NCI-H2107 (cell line): ENCODE measurements around the gene MARK1.
"Not testable (repeated sequence)": the region's sequence is repeated elsewhere in the genome, so short reads cannot be mapped to it uniquely, and the experiment has no call there.

Experiments used
- DNase-seq: peaks from one replicate; lab custom pipeline; 2025; lab: John Stamatoyannopoulos, UW

Gene MARK1

GRCh38 chr1:220528679-220529501 is 954 bp downstream of the MARK1 start:
- no peak for DNase-seq

- no peak for DNase-seq
Observed at GRCh38 chr1:220529521-220530020, 1.6 kb downstream of the MARK1 start.

- no peak for DNase-seq
Observed at GRCh38 chr1:220533504-220534109, 5.7 kb downstream of the MARK1 start.

GRCh38 chr1:220544901-220545303 is 17.0 kb downstream of the MARK1 start:
- no peak for DNase-seq

- no peak for DNase-seq
Observed at GRCh38 chr1:220550811-220551399, 23.0 kb downstream of the MARK1 start.

GRCh38 chr1:220551718-220552117 is 23.8 kb downstream of the MARK1 start:
- no peak for DNase-seq

- no peak for DNase-seq
Observed at GRCh38 chr1:220552672-220553260, 24.8 kb downstream of the MARK1 start.

- DNase-seq: no peak
Observed at GRCh38 chr1:220556641-220557040, 28.7 kb downstream of the MARK1 start.

GRCh38 chr1:220563564-220563963 is 35.6 kb downstream of the MARK1 start:
- no peak for DNase-seq

GRCh38 chr1:220564216-220564615 is 36.3 kb downstream of the MARK1 start:
- DNase-seq: no peak

- DNase-seq: no peak
Observed at GRCh38 chr1:220565670-220566069, 37.7 kb downstream of the MARK1 start.

- no peak for DNase-seq
Observed at GRCh38 chr1:220566869-220567268, 38.9 kb downstream of the MARK1 start.

GRCh38 chr1:220572416-220572815 is 44.5 kb downstream of the MARK1 start:
- DNase-seq: no peak

GRCh38 chr1:220573836-220574235 is 45.9 kb downstream of the MARK1 start:
- no peak for DNase-seq

GRCh38 chr1:220575718-220576497 is 48.0 kb downstream of the MARK1 start:
- no peak for DNase-seq

- no peak for DNase-seq
Observed at GRCh38 chr1:220577926-220578325, 50.0 kb downstream of the MARK1 start.

- no peak for DNase-seq
Observed at GRCh38 chr1:220579317-220579716, 51.4 kb downstream of the MARK1 start.

- DNase-seq: no peak
Observed at GRCh38 chr1:220592714-220593113, 64.8 kb downstream of the MARK1 start.

- no peak for DNase-seq
Observed at GRCh38 chr1:220594356-220594755, 66.4 kb downstream of the MARK1 start.

- DNase-seq: no peak
Observed at GRCh38 chr1:220595179-220595578, 67.2 kb downstream of the MARK1 start.

- no peak for DNase-seq
Observed at GRCh38 chr1:220604926-220605325, 77.0 kb downstream of the MARK1 start.

- not testable (repeated sequence) for DNase-seq
Observed at GRCh38 chr1:220605651-220606050, 77.7 kb downstream of the MARK1 start.
